KBM-7 (cell line): ENCODE measurements around the gene FGGY.
"Not testable (repeated sequence)": the region's sequence is repeated elsewhere in the genome, so short reads cannot be mapped to it uniquely, and the experiment has no call there.

Experiments used
- DNase-seq: peaks from one replicate; pipeline ENCODE4 v3.0.0-alpha.2; 2015
- in situ Hi-C: fragments of 300-500 bp; cut with MboI; formaldehyde crosslinking; loops from 2 replicates; pipeline ENCODE4 v1.14.3; 2020; ENCODE audit warnings: low sequenced_read_pairs, low pct_unique_long_range_greater_than_20kb, mixed read lengths

The FGGY gene

GRCh38 chr1:59453297-59453968 lies 156.5 kb downstream of the FGGY start:
- in situ Hi-C loops: no loop called here
- peak; percentile 54 for DNase-seq

GRCh38 chr1:59455206-59455605 lies 158.3 kb downstream of the FGGY start:
- in situ Hi-C loops: no loop called here
- no peak for DNase-seq

GRCh38 chr1:59457786-59458185 lies 160.9 kb downstream of the FGGY start:
- in situ Hi-C loops: no loop called here
- no peak for DNase-seq

GRCh38 chr1:59458884-59459283 lies 162.0 kb downstream of the FGGY start:
- in situ Hi-C loops: no loop called here
- DNase-seq: no peak

- in situ Hi-C loops, DNase-seq: not testable (repeated sequence)
Measured at GRCh38 chr1:59462942-59463341, 166.0 kb downstream of the FGGY start.

- DNase-seq, in situ Hi-C loops: not testable (repeated sequence)
Measured at GRCh38 chr1:59465478-59465877, 168.6 kb downstream of the FGGY start.

- in situ Hi-C loops: no loop called here
- no peak for DNase-seq
Measured at GRCh38 chr1:59468828-59469428, 172.0 kb downstream of the FGGY start.

- in situ Hi-C loops, DNase-seq: not testable (repeated sequence)
Measured at GRCh38 chr1:59471991-59472570, 175.2 kb downstream of the FGGY start.

GRCh38 chr1:59473831-59474230 lies 176.9 kb downstream of the FGGY start:
- in situ Hi-C loops: no loop called here
- DNase-seq: no peak

GRCh38 chr1:59474496-59474895 lies 177.6 kb downstream of the FGGY start:
- in situ Hi-C loops: no loop called here
- DNase-seq: no peak

- no peak for DNase-seq
- in situ Hi-C loops: no loop called here
Measured at GRCh38 chr1:59475737-59476136, 178.8 kb downstream of the FGGY start.

- DNase-seq: peak; percentile 12
- in situ Hi-C loops: no loop called here
Measured at GRCh38 chr1:59477286-59477685, 180.4 kb downstream of the FGGY start.

GRCh38 chr1:59477867-59478266 lies 181.0 kb downstream of the FGGY start:
- no peak for DNase-seq
- in situ Hi-C loops: no loop called here

GRCh38 chr1:59478822-59479221 lies 181.9 kb downstream of the FGGY start:
- no peak for DNase-seq
- in situ Hi-C loops: no loop called here

GRCh38 chr1:59480188-59480888 lies 183.4 kb downstream of the FGGY start:
- in situ Hi-C loops: no loop called here

GRCh38 chr1:59481881-59482505 lies 185.1 kb downstream of the FGGY start:
- in situ Hi-C loops: no loop called here
- no peak for DNase-seq

More at GRCh38 chr1:59480188-59480888, 183.4 kb downstream of the FGGY start:
- no peak for DNase-seq

GRCh38 chr1:59482986-59483385 lies 186.1 kb downstream of the FGGY start:
- in situ Hi-C loops: no loop called here
- DNase-seq: no peak

GRCh38 chr1:59484096-59484495 lies 187.2 kb downstream of the FGGY start:
- in situ Hi-C loops: no loop called here
- DNase-seq: no peak

GRCh38 chr1:59485171-59485570 lies 188.3 kb downstream of the FGGY start:
- no peak for DNase-seq
- in situ Hi-C loops: no loop called here

GRCh38 chr1:59485949-59486348 lies 189.1 kb downstream of the FGGY start:
- in situ Hi-C loops: no loop called here
- DNase-seq: no peak
